NT2/D1 (cell line): ENCODE results near the gene LRRC45.
A peak's percentile ranks its signal among the peaks of the same experiment; 100 is the strongest.

ENCODE experiments used
- DNase-seq: peaks from one replicate; pipeline ENCODE4 v3.0.0-alpha.2; 2011; ENCODE audit warnings: low read depth, low spot score
- H3K27me3 ChIP-seq: 2 replicates; pipeline ENCODE4 v1.6.0; 2011; ENCODE audit warnings: mild to moderate bottlenecking; ENCODE audit not compliant: insufficient read length, insufficient read depth
- H3K36me3 ChIP-seq: 2 replicates; pipeline ENCODE4 v1.6.1; 2011; ENCODE audit warnings: mild to moderate bottlenecking, low read length, mixed read lengths; ENCODE audit not compliant: insufficient read depth, insufficient read length
- H3K4me1 ChIP-seq: 2 replicates; pipeline ENCODE4 v1.5.1; 2011; ENCODE audit not compliant: insufficient read depth, insufficient read length
- H3K4me3 ChIP-seq: 2 replicates; pipeline ENCODE4 v1.5.1; 2011; ENCODE audit warnings: low read depth; ENCODE audit not compliant: insufficient read length
- H3K9ac ChIP-seq: 2 replicates; pipeline ENCODE4 v1.6.0; 2011; ENCODE audit warnings: low read depth; ENCODE audit not compliant: insufficient read length
- H3K9me3 ChIP-seq: 2 replicates; pipeline ENCODE4 v1.5.1; 2011; ENCODE audit warnings: mild to moderate bottlenecking, low read length; ENCODE audit not compliant: insufficient read depth
- SUZ12 ChIP-seq: IDR thresholded peaks from 2 replicates; pipeline ENCODE4 v1.6.1; 2011; ENCODE audit not compliant: insufficient read length, insufficient read depth; ENCODE audit errors: extremely low read depth
- YY1 ChIP-seq: IDR thresholded peaks from 2 replicates; pipeline ENCODE4 v1.6.1; 2011; ENCODE audit not compliant: insufficient read length, insufficient read depth
- ZNF274 ChIP-seq: IDR thresholded peaks from 2 replicates; pipeline ENCODE4 v1.6.1; 2011; ENCODE audit warnings: mild to moderate bottlenecking, low read depth, low read length

Gene LRRC45

DNA sequence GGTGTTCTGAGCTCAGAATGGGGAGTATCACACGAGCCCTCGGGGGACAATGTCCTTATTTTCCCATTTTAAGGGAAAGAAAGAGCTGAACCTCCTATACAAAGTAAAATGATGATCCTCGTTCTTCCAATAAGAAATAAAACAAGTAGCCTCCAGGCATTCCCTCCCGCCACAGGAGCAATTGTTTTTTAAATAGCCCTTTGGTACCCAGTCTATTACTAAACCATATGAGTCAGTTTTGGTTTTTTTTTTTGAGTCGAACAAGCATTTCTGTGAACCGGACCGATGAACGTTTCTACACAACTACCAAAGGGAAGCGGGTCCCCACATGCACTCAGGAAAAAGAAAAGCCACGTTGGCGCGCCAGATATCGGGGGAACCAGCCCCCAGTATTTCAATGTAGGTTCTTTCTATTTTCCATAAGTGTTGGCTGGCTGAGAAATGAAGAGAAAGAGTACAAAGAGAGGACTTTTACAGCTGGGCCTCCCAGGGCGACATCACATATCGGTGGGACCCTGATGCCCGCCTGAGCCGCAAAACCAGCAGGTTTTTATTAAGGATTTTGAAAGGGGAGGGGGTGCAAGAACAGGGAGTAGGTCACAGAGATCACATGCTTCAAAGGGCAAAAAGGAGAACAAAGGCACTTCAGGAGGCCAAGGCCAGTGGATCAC, 18.2 kb downstream of the LRRC45 start:
- Histone ChIP-seq H3K4me1 (peaks cover 28% of the 10 kb centered on the region), H3K4me3 (no peak overlapping the region), H3K36me3 (peaks cover 4% of the 10 kb centered on the region), H3K9me3 (no peaks in the 10 kb centered on the region), H3K27me3 (peaks cover 14% of the 10 kb centered on the region), H3K9ac (no peak overlapping the region)
- no peak for DNase-seq
- TF ChIP-seq YY1 (no peak), SUZ12 (no peak), ZNF274 (no peak)

GRCh38 chr17:82042649-82043048, 19.5 kb downstream of the LRRC45 start:
- TF ChIP-seq SUZ12 (no peak), ZNF274 (no peak), YY1 (no peak)
- peaks cover 24% of the 10 kb centered on the region for H3K4me1 ChIP-seq
- peaks cover 13% of the 10 kb centered on the region for H3K36me3 ChIP-seq
- peaks cover 14% of the 10 kb centered on the region for H3K27me3 ChIP-seq
- H3K9ac ChIP-seq: no peak overlapping the region
- H3K4me3 ChIP-seq: no peak overlapping the region
- no peak for DNase-seq
- no peaks in the 10 kb centered on the region for H3K9me3 ChIP-seq

DNA sequence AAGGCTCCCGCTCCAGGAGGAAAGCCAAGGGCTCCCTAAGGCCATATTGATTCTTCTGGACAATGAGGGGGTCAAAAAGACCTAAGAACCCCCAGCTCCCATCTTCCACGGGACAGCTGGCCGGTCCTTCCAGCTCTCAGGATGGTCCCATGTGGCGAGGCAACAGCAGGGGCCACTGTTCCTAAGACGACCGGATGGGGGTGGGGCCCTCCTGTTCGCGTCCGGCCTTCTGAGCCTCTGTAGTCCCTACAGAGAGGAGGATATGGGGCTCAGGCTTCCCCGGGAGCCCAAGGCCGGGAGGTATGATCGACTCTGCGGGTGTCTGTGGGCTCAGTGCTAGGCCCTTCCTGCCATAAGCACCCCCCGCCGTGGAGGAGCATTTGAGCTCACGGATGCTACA, 20.4 kb downstream of the LRRC45 start:
- Histone ChIP-seq H3K36me3 (peaks cover 22% of the 10 kb centered on the region), H3K27me3 (peaks cover 14% of the 10 kb centered on the region), H3K9ac (no peak overlapping the region), H3K4me1 (peaks cover 24% of the 10 kb centered on the region), H3K9me3 (no peaks in the 10 kb centered on the region), H3K4me3 (no peak overlapping the region)
- no peak for DNase-seq
- TF ChIP-seq SUZ12: no peak
- no peak for TF ChIP-seq YY1
- TF ChIP-seq ZNF274: no peak

- peaks cover 42% of the 10 kb centered on the region for H3K36me3 ChIP-seq
- TF ChIP-seq ZNF274: no peak
- TF ChIP-seq YY1: no peak
- no peak for TF ChIP-seq SUZ12
- peaks cover 6% of the 10 kb centered on the region for H3K27me3 ChIP-seq
- H3K9ac ChIP-seq: peak overlapping the region; percentile 8
- no peak overlapping the region for H3K4me3 ChIP-seq
- no peaks in the 10 kb centered on the region for H3K9me3 ChIP-seq
- DNase-seq: no peak
- peaks cover 31% of the 10 kb centered on the region for H3K4me1 ChIP-seq
Observed at GRCh38 chr17:82045936-82046484, 22.9 kb downstream of the LRRC45 start.

DNA sequence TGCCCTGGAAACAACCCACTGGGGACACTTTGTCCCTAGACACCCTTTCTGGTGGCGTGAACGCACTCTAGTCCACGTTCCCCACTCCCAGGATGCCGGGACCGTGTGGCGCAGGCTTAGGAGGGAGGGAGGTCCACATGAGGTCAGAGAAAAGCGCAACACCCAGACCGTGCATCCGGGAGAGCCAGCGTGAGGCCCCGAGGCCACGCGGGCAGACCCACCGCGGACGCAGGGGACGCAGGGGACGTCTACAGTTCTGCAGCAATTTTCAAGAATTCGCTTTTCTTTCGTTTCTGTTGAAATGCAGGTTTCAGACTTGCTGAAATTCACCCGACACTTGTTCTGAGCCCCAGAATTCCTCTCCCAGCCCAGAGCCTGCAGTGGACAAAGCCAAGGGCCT, 23.8 kb downstream of the LRRC45 start:
- peaks cover 31% of the 10 kb centered on the region for H3K4me1 ChIP-seq
- H3K4me3 ChIP-seq: no peak overlapping the region
- peaks cover 6% of the 10 kb centered on the region for H3K27me3 ChIP-seq
- H3K36me3 ChIP-seq: peaks cover 42% of the 10 kb centered on the region
- no peaks in the 10 kb centered on the region for H3K9me3 ChIP-seq
- TF ChIP-seq YY1 (no peak), SUZ12 (no peak), ZNF274 (no peak)
- H3K9ac ChIP-seq: no peak overlapping the region
- no peak for DNase-seq

GRCh38 chr17:82047379-82047778, 24.3 kb downstream of the LRRC45 start:
- H3K9me3 ChIP-seq: no peaks in the 10 kb centered on the region
- TF ChIP-seq YY1 (no peak), SUZ12 (no peak), ZNF274 (no peak)
- peak overlapping the region; percentile 36 for H3K9ac ChIP-seq
- peaks cover 42% of the 10 kb centered on the region for H3K36me3 ChIP-seq
- no peak for DNase-seq
- H3K4me3 ChIP-seq: no peak overlapping the region
- H3K4me1 ChIP-seq: peaks cover 30% of the 10 kb centered on the region
- H3K27me3 ChIP-seq: peaks cover 5% of the 10 kb centered on the region

GRCh38 chr17:82047914-82048570, 24.9 kb downstream of the LRRC45 start:
- peaks cover 44% of the 10 kb centered on the region for H3K36me3 ChIP-seq
- peaks cover 24% of the 10 kb centered on the region for H3K4me1 ChIP-seq
- H3K9me3 ChIP-seq: no peaks in the 10 kb centered on the region
- no peak overlapping the region for H3K4me3 ChIP-seq
- TF ChIP-seq SUZ12: no peak
- H3K27me3 ChIP-seq: peaks cover 3% of the 10 kb centered on the region
- H3K9ac ChIP-seq: no peak overlapping the region
- DNase-seq: no peak
